ENCODE results near the gene TM4SF1. TPM values are rescaled to one million over a fixed set of nuclear protein-coding genes. Genes with fewer than 3 reads are reported as not detected.

The TM4SF1 gene
- polyA plus RNA-seq, 1 donor from 2014 or later = 0.81 TPM

GRCh38 chr3:149373235-149374125 is 4.0 kb downstream of the TM4SF1 start:
- no peaks in the 10 kb centered on the region for H3F3A ChIP-seq (ENCODE audit: insufficient read depth, low read length, poor library complexity, severe bottlenecking)
- no peak overlapping the region for H3K4me3 ChIP-seq (ENCODE audit: low read length)
- no peaks in the 10 kb centered on the region for H3K9me2 ChIP-seq (ENCODE audit: insufficient read depth, low read length)
- TF ChIP-seq EP300 (conservative IDR thresholded peaks at IDR 0.05; ENCODE audit: poor library complexity, severe bottlenecking) (no peak), REST (IDR thresholded peaks at IDR 0.05; ENCODE audit: borderline replicate concordance) (no peak), EZH2 (IDR thresholded peaks at IDR 0.05; ENCODE audit: borderline replicate concordance, insufficient read depth, low read length, poor library complexity, severe bottlenecking) (no peak), CTCF (IDR thresholded peaks at IDR 0.05; ENCODE audit: poor library complexity, severe bottlenecking) (no peak), POLR2AphosphoS5 (IDR thresholded peaks at IDR 0.05) (no peak), TAF1 (IDR thresholded peaks at IDR 0.05; ENCODE audit: low read depth) (no peak), MXI1 (conservative IDR thresholded peaks at IDR 0.05; ENCODE audit: poor library complexity, severe bottlenecking) (no peak), SMC3 (conservative IDR thresholded peaks at IDR 0.05; ENCODE audit: poor library complexity) (no peak), RAD21 (conservative IDR thresholded peaks at IDR 0.05) (no peak)
- H3K79me2 ChIP-seq (replicated peaks; ENCODE audit: insufficient read depth, low read length) = no peaks in the 10 kb centered on the region
- H3K27ac ChIP-seq (ENCODE audit: low read length) = no peak overlapping the region
- no peaks in the 10 kb centered on the region for H4K20me1 ChIP-seq (ENCODE audit: insufficient read depth)
- no peaks in the 10 kb centered on the region for H3K36me3 ChIP-seq (ENCODE audit: insufficient read depth, low read length)
- no peak overlapping the region for H3K4me2 ChIP-seq (ENCODE audit: low read length)
- no peak overlapping the region for H2AFZ ChIP-seq (ENCODE audit: low read depth, low read length)
- H3K9me3 ChIP-seq (ENCODE audit: low read length) = no peaks in the 10 kb centered on the region
- H3K27me3 ChIP-seq (ENCODE audit: insufficient read depth, low read depth, low read length) = no peaks in the 10 kb centered on the region
- no peak overlapping the region for H3K9ac ChIP-seq (ENCODE audit: low read length)

GRCh38 chr3:149371723-149372114 is 5.7 kb downstream of the TM4SF1 start:
- Histone ChIP-seq H2AFZ (ENCODE audit: low read depth, low read length) (no peak overlapping the region), H3K36me3 (ENCODE audit: insufficient read depth, low read length) (no peaks in the 10 kb centered on the region), H3K27ac (ENCODE audit: low read length) (no peak overlapping the region), H3K9me2 (ENCODE audit: insufficient read depth, low read length) (no peaks in the 10 kb centered on the region), H3K27me3 (ENCODE audit: insufficient read depth, low read depth, low read length) (no peaks in the 10 kb centered on the region), H3K9ac (ENCODE audit: low read length) (no peak overlapping the region), H4K20me1 (ENCODE audit: insufficient read depth) (no peaks in the 10 kb centered on the region), H3K4me3 (ENCODE audit: low read length) (no peak overlapping the region), H3K4me2 (ENCODE audit: low read length) (no peak overlapping the region), H3K9me3 (ENCODE audit: low read length) (no peaks in the 10 kb centered on the region), H3K79me2 (replicated peaks; ENCODE audit: insufficient read depth, low read length) (no peaks in the 10 kb centered on the region), H3F3A (ENCODE audit: insufficient read depth, low read length, poor library complexity, severe bottlenecking) (no peaks in the 10 kb centered on the region)
- TF ChIP-seq EP300 (conservative IDR thresholded peaks at IDR 0.05; ENCODE audit: poor library complexity, severe bottlenecking) (no peak), SMC3 (conservative IDR thresholded peaks at IDR 0.05; ENCODE audit: poor library complexity) (no peak), RAD21 (conservative IDR thresholded peaks at IDR 0.05) (no peak), MXI1 (conservative IDR thresholded peaks at IDR 0.05; ENCODE audit: poor library complexity, severe bottlenecking) (no peak), EZH2 (IDR thresholded peaks at IDR 0.05; ENCODE audit: borderline replicate concordance, insufficient read depth, low read length, poor library complexity, severe bottlenecking) (no peak)

Data from neural cell (in vitro differentiated cells).